GM23248 (cell line): ENCODE results near the gene LPP. TPM values are rescaled to one million over a fixed set of nuclear protein-coding genes. Genes with fewer than 3 reads are reported as not detected.

Experiments used
- DNase-seq: peaks from one replicate; pipeline ENCODE4 v3.0.0-alpha.2; 2015
- H2AFZ ChIP-seq: fragments of 200-600 bp; sonication (generic); 2 replicates; pipeline ENCODE4 v1.6.1; 2016; ENCODE audit warnings: antibody characterized with exemption
- H3F3A ChIP-seq: fragments of 200-600 bp; sonication (generic); 2 replicates; pipeline ENCODE4 v1.6.1; 2016; ENCODE audit warnings: mild to moderate bottlenecking, antibody characterized with exemption, mixed run types; ENCODE audit not compliant: insufficient read depth
- H3K27ac ChIP-seq: fragments of 200-600 bp; sonication (generic); 2 replicates; pipeline ENCODE4 v1.5.1; 2016; ENCODE audit warnings: mild to moderate bottlenecking
- H3K27me3 ChIP-seq: fragments of 200-600 bp; sonication (generic); replicated peaks from 2 replicates; pipeline ENCODE4 v1.6.1; 2016; ENCODE audit warnings: mild to moderate bottlenecking; ENCODE audit not compliant: insufficient read depth
- H3K36me3 ChIP-seq: fragments of 200-600 bp; sonication (generic); 2 replicates; pipeline ENCODE4 v1.6.1; 2016; ENCODE audit warnings: low read depth, mild to moderate bottlenecking
- H3K4me1 ChIP-seq: fragments of 200-600 bp; sonication (generic); 2 replicates; pipeline ENCODE4 v1.6.1; 2016; ENCODE audit warnings: mild to moderate bottlenecking; ENCODE audit not compliant: insufficient read depth
- H3K4me2 ChIP-seq: fragments of 200-600 bp; sonication (generic); one replicate; pipeline ENCODE4 v1.6.1; 2016; ENCODE audit warnings: mild to moderate bottlenecking; ENCODE audit not compliant: unreplicated experiment
- H3K4me3 ChIP-seq: fragments of 200-600 bp; sonication (generic); 2 replicates; pipeline ENCODE4 v1.5.1; 2016; ENCODE audit warnings: mild to moderate bottlenecking
- H3K79me2 ChIP-seq: fragments of 200-600 bp; sonication (generic); 2 replicates; pipeline ENCODE4 v1.6.1; 2016; ENCODE audit warnings: mild to moderate bottlenecking; ENCODE audit not compliant: insufficient read depth
- H3K9ac ChIP-seq: fragments of 200-600 bp; sonication (generic); 2 replicates; pipeline ENCODE4 v1.6.1; 2016; ENCODE audit warnings: mild to moderate bottlenecking
- H3K9me2 ChIP-seq: fragments of 200-600 bp; sonication (generic); 2 replicates; pipeline ENCODE4 v1.6.1; 2016; ENCODE audit warnings: mixed run types, mild to moderate bottlenecking, moderate library complexity; ENCODE audit not compliant: insufficient read depth
- H3K9me3 ChIP-seq: fragments of 200-600 bp; sonication (generic); one replicate; pipeline ENCODE4 v1.6.1; 2017; ENCODE audit warnings: low read depth
- H4K20me1 ChIP-seq: fragments of 200-600 bp; sonication (generic); 2 replicates; pipeline ENCODE4 v1.6.0; 2016; ENCODE audit not compliant: insufficient read depth
- EZH2 ChIP-seq: fragments of 200-600 bp; sonication (generic); IDR thresholded peaks from 2 replicates; pipeline ENCODE4 v1.6.1; 2018; ENCODE audit warnings: antibody characterized with exemption, mild to moderate bottlenecking; ENCODE audit not compliant: insufficient read depth, poor library complexity, severe bottlenecking
- EZH2phosphoT487 ChIP-seq: fragments of 200-600 bp; sonication (generic); IDR thresholded peaks from 2 replicates; pipeline ENCODE4 v1.6.1; 2018; ENCODE audit warnings: antibody characterized with exemption, moderate library complexity, mild to moderate bottlenecking, low read depth; ENCODE audit not compliant: insufficient read depth
- WGBS, 2 experiments: methylation state at CpG; one replicate each; pipeline ENCODE4 v1.1.6; 2015 to 2017; ENCODE audit warnings: low lambda C conversion rate in 2 of 2, low coverage in 1 of 2; ENCODE audit errors: missing lambda C conversion rate in 2 of 2; 5-methylcytosine and 5-hydroxymethylcytosine counted together
- in situ Hi-C: fragments of 300-500 bp; cut with MboI; formaldehyde crosslinking; loops from 2 replicates; pipeline ENCODE4 v1.15.0; 2020
- polyA plus RNA-seq: library from polyadenylated mRNA; unstranded; fragments of >200 nt; fragmentation: Nextera tagmentation; extraction: Ambion mirVana; gene quantifications from 2 replicates; pipeline ENCODE4 v1.2.1, GENCODE V29; 2016
- total RNA-seq: library from RNA; depleted of rRNA; stranded (reverse); fragments of >200 nt; shearing (Covaris generic); gene quantifications from 2 replicates; pipeline ENCODE4 v1.2.3, GENCODE V29; 2014

The LPP gene
- total and polyA plus RNA-seq, 2 experiments from 2014 or later = 42.8 to 61.7 TPM

GRCh38 chr3:188303823-188304222 is 149.9 kb downstream of the LPP start:
- 100% methylated on average over 3 of the region's 3 CpGs for WGBS, 2 experiments
- no peak overlapping the region for H3K27ac ChIP-seq
- H3K9me3 ChIP-seq = no peaks in the 10 kb centered on the region
- H4K20me1 ChIP-seq = no peaks in the 10 kb centered on the region
- peaks cover 4% of the 10 kb centered on the region; the same call in 1 of the 2 replicates for H3K4me1 ChIP-seq
- no peaks in the 10 kb centered on the region for H3K36me3 ChIP-seq
- H3K9me2 ChIP-seq = no peaks in the 10 kb centered on the region
- in situ Hi-C loops = no loop called here
- TF ChIP-seq EZH2phosphoT487 = no peak
- no peak for TF ChIP-seq EZH2
- no peaks in the 10 kb centered on the region for H3K27me3 ChIP-seq
- no peak overlapping the region for H3K4me3 ChIP-seq
- H2AFZ ChIP-seq = no peak overlapping the region
- no peak overlapping the region for H3K9ac ChIP-seq
- 0 out of 2 replicates have a peak, but pooled peaks cover 4% of the 10 kb centered on the region for H3F3A ChIP-seq
- peaks cover 95% of the 10 kb centered on the region for H3K79me2 ChIP-seq
- DNase-seq = no peak
- H3K4me2 ChIP-seq = no peak overlapping the region

- Histone ChIP-seq H3K9me3 (no peaks in the 10 kb centered on the region), H3K9me2 (no peaks in the 10 kb centered on the region), H3K4me1 (no peaks in the 10 kb centered on the region), H3K27ac (no peak overlapping the region), H3K27me3 (no peaks in the 10 kb centered on the region), H3F3A (0 out of 2 replicates have a peak, but pooled peaks cover 4% of the 10 kb centered on the region), H3K4me3 (no peak overlapping the region), H3K9ac (no peak overlapping the region), H3K4me2 (no peak overlapping the region), H3K79me2 (peaks cover 95% of the 10 kb centered on the region), H2AFZ (no peak overlapping the region), H4K20me1 (no peaks in the 10 kb centered on the region), H3K36me3 (no peaks in the 10 kb centered on the region)
- no peak for DNase-seq
- in situ Hi-C loops = no loop called here
- WGBS, 2 experiments = 10 to 24% methylated on average over 1 of the region's 1 CpG
- TF ChIP-seq EZH2phosphoT487 (no peak), EZH2 (no peak)
These were observed 150.5 kb downstream of the LPP start for GRCh38 chr3:188304501-188304900.

DNA sequence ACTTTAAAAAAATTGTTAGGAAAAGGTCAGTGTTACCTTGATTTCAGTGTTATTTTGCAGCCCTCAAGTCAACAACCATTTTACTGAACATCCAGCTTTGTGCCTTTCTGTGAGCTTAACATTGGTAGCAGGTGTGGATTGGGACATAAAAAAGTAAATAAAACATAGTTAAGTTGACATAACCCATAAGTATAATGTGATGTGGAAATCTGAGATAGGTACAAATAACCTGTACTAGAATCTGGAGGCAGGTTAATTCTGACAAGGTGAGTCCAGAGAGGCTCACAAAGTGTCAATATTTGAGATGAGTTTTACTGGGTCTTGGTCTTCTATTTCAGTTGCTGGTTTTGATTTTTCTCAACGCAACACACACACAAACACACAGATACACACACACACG is 151.3 kb downstream of the LPP start:
- H3K27me3 ChIP-seq = no peaks in the 10 kb centered on the region
- H3K27ac ChIP-seq = no peak overlapping the region
- H3K36me3 ChIP-seq = no peaks in the 10 kb centered on the region
- H3K79me2 ChIP-seq = peaks cover 95% of the 10 kb centered on the region
- H3K4me3 ChIP-seq = no peak overlapping the region
- no peak overlapping the region for H3K9ac ChIP-seq
- H3K4me2 ChIP-seq = no peak overlapping the region
- H3K9me2 ChIP-seq = no peaks in the 10 kb centered on the region
- WGBS, 2 experiments = 88 to 90% methylated on average over 2 of the region's 2 CpGs
- H3F3A ChIP-seq = no peaks in the 10 kb centered on the region
- no peak for TF ChIP-seq EZH2phosphoT487
- no peak for TF ChIP-seq EZH2
- no peak overlapping the region for H2AFZ ChIP-seq
- no peaks in the 10 kb centered on the region for H3K9me3 ChIP-seq
- H3K4me1 ChIP-seq = no peaks in the 10 kb centered on the region
- no peaks in the 10 kb centered on the region for H4K20me1 ChIP-seq
- in situ Hi-C loops = no loop called here
- no peak for DNase-seq

GRCh38 chr3:188306435-188307005 is 152.6 kb downstream of the LPP start:
- DNase-seq = no peak
- Histone ChIP-seq H2AFZ (no peak overlapping the region), H3K27ac (no peak overlapping the region), H3K9ac (no peak overlapping the region), H3F3A (no peaks in the 10 kb centered on the region), H3K9me2 (no peaks in the 10 kb centered on the region), H3K4me2 (no peak overlapping the region), H3K9me3 (no peaks in the 10 kb centered on the region), H3K79me2 (peaks cover 95% of the 10 kb centered on the region), H3K4me1 (no peaks in the 10 kb centered on the region), H3K27me3 (no peaks in the 10 kb centered on the region), H3K36me3 (no peaks in the 10 kb centered on the region), H4K20me1 (no peaks in the 10 kb centered on the region), H3K4me3 (no peak overlapping the region)
- in situ Hi-C loops = no loop called here
- 44 to 48% methylated on average over 8 of the region's 8 CpGs for WGBS, 2 experiments
- TF ChIP-seq EZH2 (no peak), EZH2phosphoT487 (no peak)
